Measurements from ENCODE around the gene SLX9.

Gene SLX9

DNA sequence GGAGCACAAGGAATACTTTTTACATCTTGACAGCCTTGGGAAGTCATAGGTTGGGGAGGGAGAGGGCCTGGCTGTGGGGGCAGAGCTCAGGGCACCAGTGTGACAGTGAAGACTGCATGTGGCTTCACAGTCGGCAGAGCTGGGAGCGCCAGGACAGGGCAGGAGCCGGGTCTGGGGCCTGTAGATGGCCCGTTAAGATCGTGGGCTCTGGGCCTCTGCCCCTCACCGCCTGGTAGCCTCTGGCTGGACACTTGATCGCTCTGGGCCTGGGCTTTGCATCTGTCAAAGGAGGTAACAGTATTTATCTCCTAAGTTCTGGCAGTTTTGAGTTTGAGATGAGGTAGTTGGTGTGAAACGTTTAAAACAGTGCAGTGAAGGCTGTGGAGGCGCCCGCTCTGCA is 4.8 kb downstream of the SLX9 start:
- in situ Hi-C loops (cut with HindIII; ENCODE audit: low sequenced_read_pairs) = loop anchor here (10.0 kb wide), 1 partner anchor 180 kb away; no protein-coding TSS in a partner anchor

- in situ Hi-C loops (cut with HindIII; ENCODE audit: low sequenced_read_pairs) = loop anchor here (10.0 kb wide), 1 partner anchor 178 kb away; no protein-coding TSS in a partner anchor
Measured at GRCh38 chr21:44946254-44947041, 6.6 kb downstream of the SLX9 start.

DNA sequence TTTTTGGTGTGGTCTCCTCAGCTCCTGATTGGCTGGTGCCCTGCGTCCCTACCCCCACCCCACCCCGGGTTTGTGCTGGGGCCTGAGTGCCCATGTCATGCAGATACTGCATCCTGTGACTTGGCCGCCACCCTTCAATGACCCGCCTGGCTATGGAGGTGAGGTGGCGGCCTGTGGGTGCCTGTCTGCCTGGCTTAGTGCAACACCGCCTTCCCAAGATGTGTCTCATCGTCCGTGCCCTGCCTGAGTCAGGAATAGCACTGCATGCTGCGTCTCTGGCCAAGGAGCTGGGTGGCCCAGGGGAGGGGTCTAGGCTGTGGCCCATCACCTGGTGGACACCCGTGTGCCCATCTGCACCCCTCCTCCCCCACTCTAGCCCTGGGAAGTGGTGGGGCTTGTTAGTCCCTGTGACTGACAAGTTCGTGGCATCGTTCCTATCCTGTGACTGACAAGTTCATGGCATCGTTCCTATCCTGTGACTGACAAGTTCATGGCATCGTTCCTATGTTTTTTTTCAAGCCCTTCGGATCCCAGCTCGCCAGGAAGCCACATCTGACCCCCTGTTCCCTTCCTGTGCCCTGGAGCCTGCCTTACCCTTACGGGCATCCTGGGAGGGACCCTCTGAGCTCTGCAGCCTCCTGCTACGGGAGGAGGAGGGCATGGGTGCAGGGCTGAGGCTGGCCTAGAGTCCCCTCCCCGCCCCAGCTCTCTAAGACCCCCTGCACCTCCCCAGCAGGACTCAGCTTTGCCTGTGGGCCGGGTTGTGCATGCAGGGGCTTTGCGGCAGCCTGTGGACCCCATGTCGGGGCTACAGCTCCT is 7.5 kb downstream of the SLX9 start:
- in situ Hi-C loops (cut with HindIII; ENCODE audit: low sequenced_read_pairs) = loop anchor here (10.0 kb wide), 1 partner anchor 177 kb away; no protein-coding TSS in a partner anchor

- in situ Hi-C loops (cut with HindIII; ENCODE audit: low sequenced_read_pairs) = loop anchor here (10.0 kb wide), 1 partner anchor 177 kb away; no protein-coding TSS in a partner anchor
Measured at GRCh38 chr21:44947930-44948331, 8.1 kb downstream of the SLX9 start.

- in situ Hi-C loops (cut with HindIII; ENCODE audit: low sequenced_read_pairs) = loop anchor here (10.0 kb wide), 1 partner anchor 176 kb away; no protein-coding TSS in a partner anchor
Measured at GRCh38 chr21:44948426-44949120, 8.7 kb downstream of the SLX9 start.

- in situ Hi-C loops (cut with HindIII; ENCODE audit: low sequenced_read_pairs) = loop anchor here (10.0 kb wide), 1 partner anchor 176 kb away; no protein-coding TSS in a partner anchor
Measured at GRCh38 chr21:44949161-44949778, 9.4 kb downstream of the SLX9 start.

- in situ Hi-C loops (cut with HindIII; ENCODE audit: low sequenced_read_pairs) = loop anchor here (10.0 kb wide), 1 partner anchor 175 kb away; no protein-coding TSS in a partner anchor
Measured at GRCh38 chr21:44949779-44950198, 10.0 kb downstream of the SLX9 start.

- in situ Hi-C loops (cut with HindIII; ENCODE audit: low sequenced_read_pairs) = no loop called here
Measured at GRCh38 chr21:44950351-44950750, 10.5 kb downstream of the SLX9 start.

DNA sequence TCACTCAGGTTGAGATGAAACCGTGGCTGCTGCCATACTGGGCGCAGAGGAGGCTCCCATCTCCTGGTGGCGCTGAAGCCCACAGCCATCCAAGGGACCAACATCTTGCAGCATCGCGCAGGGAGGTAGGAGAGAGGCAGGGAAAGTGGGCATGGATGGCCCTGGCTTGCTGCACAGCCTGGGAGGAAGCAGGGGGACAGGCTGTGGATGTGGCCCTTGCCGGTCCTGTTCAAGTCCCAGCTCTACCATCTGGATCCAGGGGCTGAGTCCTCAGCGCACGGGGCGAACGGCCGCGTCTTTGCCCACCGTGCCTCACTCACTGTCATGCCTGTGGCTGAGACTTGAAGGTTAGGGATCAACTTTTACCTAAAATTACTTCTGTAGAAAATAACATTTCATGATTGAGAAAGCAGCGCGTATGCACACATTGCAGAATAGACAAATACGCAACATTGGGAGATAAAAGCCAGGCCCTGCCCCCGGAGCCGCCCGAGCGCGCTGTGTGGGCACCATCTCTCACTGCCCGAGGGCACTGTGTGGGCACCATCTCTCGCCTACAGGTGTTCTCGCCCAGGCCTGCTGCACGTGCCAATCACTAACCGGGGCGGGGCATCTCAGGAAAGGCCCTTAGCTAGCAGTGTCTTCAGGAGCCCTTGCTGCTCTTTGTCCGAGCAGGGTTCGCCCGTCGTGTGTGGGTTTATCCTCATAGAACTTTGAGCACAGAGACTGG is 11.5 kb downstream of the SLX9 start:
- in situ Hi-C loops (cut with HindIII; ENCODE audit: low sequenced_read_pairs) = no loop called here

- in situ Hi-C loops (cut with HindIII; ENCODE audit: low sequenced_read_pairs) = no loop called here
Measured at GRCh38 chr21:44952116-44952928, 12.5 kb downstream of the SLX9 start.

DNA sequence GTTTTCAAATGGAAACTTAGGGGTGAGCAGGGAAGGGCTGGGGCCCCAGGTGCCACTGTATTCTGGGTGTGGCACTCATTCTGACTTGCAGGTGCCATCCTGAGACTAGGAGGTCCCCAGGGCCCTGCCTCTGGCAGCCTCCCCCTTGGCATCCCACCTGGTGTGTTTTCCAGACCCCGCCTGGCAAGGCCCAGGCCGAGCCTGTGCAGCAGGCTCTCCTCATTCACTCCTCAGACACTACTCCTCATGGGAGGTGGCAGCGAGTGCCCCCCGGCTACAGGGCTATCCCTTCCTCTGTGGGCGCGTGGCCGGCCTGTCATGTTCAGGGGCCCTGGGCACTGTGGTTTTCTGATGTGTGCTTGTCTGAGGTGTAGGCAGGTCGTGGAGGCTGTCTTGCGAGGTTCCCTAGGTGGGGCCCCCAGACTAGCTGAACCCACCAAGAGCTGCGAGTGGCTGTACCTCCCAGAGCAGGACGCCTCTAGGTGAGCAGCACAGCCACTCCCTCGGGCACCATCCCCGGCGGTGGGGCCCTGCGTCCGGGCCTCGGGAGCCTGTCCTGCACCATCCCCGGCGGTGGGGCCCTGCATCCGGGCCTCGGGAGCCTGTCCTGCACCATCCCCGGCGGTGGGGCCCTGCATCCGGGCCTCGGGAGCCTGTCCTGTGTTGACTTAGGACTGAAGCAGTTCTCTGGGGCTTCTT is 13.2 kb downstream of the SLX9 start:
- in situ Hi-C loops (cut with HindIII; ENCODE audit: low sequenced_read_pairs) = no loop called here

DNA sequence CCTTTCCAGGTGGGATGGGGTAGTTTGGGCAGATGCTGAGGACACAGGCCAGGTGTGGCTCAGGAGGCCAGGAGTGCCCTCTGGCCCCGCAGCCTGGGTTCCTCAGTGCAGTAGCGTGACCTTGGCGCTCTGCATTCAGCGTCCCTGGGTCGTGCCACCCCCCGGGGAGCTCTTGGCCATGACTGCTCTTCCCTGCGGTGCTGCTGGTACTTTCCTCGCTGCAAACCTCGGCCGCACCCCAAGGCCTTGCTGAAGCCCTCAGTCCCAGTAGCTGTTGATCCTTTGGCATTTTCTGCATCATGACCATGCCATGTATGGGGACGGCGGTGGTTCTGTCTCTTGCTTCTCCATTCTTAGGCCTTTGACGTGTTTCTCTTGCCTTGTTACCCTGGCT is 13.8 kb downstream of the SLX9 start:
- in situ Hi-C loops (cut with HindIII; ENCODE audit: low sequenced_read_pairs) = no loop called here

- in situ Hi-C loops (cut with HindIII; ENCODE audit: low sequenced_read_pairs) = no loop called here
Measured at GRCh38 chr21:44954281-44954771, 14.5 kb downstream of the SLX9 start.

- in situ Hi-C loops (cut with HindIII; ENCODE audit: low sequenced_read_pairs) = no loop called here
Measured at GRCh38 chr21:44955141-44955797, 15.4 kb downstream of the SLX9 start.

DNA sequence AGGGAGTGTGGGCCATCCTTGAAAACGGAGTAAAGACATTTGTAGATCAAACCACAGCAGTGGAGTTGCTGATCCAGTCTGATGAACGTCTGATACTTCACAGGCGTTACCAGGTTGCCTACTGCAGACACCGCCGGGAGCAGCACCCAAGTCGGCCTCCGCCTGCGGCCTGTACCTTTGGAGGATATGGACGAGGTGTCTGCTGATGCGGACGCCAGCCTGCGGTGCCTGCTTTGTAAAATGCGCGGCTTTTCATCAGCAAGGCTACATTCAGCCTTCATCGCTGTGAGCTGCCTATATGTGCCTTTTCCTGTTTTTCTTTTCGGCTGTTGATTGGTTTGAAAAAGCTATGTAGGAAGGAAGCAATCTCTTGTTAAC is 16.0 kb downstream of the SLX9 start:
- in situ Hi-C loops (cut with HindIII; ENCODE audit: low sequenced_read_pairs) = no loop called here

DNA sequence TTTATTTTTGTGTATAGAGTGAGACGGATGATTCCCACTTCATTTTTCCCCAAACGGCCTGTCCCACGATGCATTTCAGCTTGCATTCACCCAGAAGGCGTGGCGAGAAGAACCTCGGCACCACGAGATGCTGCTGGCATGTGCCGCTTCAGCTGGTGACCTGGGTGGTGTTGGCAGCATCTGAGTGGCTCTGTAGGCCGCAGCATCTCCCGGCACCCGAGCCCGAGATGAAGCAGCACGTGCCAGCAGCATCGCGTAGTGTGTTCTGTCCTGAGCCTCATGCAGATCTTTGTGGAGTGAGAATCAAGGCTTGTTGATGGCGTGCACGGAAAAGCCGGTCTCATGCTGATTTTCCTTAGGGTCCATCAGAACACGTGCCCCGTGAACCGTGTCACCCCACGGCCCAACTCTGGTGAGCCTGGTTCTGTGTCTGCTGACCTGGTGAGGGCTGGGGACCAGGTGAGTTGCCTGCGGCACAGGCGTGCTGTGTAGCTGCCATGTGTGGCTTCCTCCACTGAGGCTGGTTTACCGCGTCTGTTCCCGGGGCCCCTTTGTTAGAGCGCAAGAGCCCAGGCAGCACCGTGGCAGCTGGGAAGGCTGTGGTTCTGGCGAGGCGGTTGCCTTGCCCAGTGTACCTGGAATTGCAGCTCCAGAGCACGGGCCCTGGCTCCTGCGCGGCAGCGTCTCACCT is 16.7 kb downstream of the SLX9 start:
- in situ Hi-C loops (cut with HindIII; ENCODE audit: low sequenced_read_pairs) = no loop called here

Data from DLD1 (cell line).